ENCODE measurements around the gene PRDM2. TPM values are rescaled to one million over a fixed set of nuclear protein-coding genes. Genes with fewer than 3 reads are reported as not detected.
A peak's percentile ranks its signal among the peaks of the same experiment; 100 is the strongest.

Gene PRDM2
- total RNA-seq, 2 donors from 2014 or later = 43.0 to 45.4 TPM

DNA sequence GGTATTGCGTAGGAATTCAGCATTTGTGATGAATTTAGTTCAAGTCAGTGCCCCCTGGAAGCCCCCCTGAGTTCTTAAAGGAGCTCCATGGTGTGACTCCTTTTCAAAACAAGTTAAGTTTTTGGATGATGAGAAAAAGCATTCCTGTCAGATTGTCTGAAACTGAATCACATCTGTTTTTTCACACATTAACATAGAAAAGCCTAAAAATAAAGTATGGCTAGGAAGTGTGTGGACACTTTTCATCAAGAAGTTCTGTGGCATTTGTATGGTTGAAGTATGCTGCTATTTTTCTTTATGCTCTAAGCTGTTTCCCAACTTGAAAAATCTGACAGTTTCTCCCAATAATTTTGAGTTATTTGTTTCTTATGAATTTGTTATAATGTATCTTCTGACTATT lies 33.7 kb downstream of the PRDM2 start:
- TF ChIP-seq, protein P1, sequence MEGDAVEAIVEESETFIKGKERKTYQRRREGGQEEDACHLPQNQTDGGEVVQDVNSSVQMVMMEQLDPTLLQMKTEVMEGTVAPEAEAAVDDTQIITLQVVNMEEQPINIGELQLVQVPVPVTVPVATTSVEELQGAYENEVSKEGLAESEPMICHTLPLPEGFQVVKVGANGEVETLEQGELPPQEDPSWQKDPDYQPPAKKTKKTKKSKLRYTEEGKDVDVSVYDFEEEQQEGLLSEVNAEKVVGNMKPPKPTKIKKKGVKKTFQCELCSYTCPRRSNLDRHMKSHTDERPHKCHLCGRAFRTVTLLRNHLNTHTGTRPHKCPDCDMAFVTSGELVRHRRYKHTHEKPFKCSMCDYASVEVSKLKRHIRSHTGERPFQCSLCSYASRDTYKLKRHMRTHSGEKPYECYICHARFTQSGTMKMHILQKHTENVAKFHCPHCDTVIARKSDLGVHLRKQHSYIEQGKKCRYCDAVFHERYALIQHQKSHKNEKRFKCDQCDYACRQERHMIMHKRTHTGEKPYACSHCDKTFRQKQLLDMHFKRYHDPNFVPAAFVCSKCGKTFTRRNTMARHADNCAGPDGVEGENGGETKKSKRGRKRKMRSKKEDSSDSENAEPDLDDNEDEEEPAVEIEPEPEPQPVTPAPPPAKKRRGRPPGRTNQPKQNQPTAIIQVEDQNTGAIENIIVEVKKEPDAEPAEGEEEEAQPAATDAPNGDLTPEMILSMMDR (IDR thresholded peaks at IDR 0.05) = no peak
- Histone ChIP-seq H3K27ac (peak overlapping the region in 1 of 2 donors; percentile 54), H3K36me3 (no peaks in the 10 kb centered on the region), H3K4me3 (peak overlapping the region; percentile 41), H3K4me1 (ENCODE audit: control insufficient read depth in 1 of 2, low read depth in 2 of 2) (peaks cover 15 to 39% of the 10 kb centered on the region in 2 donors), H3K9me3 (no peaks in the 10 kb centered on the region), H3K27me3 (replicated peaks; ENCODE audit: insufficient read depth) (no peaks in the 10 kb centered on the region)
- ATAC-seq (ENCODE audit: insufficient number of reproducible peaks, low FRiP score, low read depth) = no peak
- no peak for DNase-seq (ENCODE audit: low spot score)

DNA sequence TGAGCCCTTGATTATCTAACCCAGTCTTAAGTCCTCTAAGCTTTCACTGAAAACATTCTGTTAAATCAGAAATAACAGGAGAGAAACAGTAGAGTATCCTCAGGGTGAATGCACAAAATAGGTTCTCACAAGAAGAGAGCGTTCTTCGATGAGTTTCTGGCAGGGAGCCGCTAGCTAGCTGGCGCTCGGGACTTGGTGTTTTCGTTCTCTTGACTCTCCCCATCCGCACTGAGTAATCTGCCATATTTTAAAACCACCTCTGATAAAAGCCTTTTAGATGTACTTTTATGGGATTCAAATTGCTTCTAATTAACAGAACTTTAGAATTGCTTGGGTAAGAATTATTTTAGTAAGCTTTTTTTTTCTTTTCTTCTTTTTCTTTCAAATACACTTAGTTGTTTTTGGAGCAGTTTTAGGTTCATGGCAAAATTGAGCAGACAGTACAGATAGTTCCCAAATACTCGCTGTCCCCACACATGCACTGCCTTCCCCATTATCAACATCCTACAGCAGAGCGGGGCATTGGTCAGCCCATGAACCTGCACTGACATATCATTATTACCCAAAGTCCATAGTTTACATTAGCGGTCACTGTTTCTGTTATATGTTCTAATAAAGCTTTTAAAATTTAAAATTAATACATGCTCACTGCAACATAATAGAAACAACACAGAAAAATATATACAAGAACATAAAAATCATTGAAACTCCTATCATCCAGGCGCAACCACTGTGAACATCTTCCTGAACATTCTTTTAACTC lies 35.4 kb downstream of the PRDM2 start:
- no peak overlapping the region for H3K4me3 ChIP-seq
- ATAC-seq (ENCODE audit: insufficient number of reproducible peaks, low FRiP score, low read depth) = no peak
- H3K4me1 ChIP-seq (ENCODE audit: control insufficient read depth in 1 of 2, low read depth in 2 of 2) = peaks cover 15 to 39% of the 10 kb centered on the region in 2 donors
- TF ChIP-seq, protein P1 (IDR thresholded peaks at IDR 0.05) = no peak
- no peak overlapping the region for H3K27ac ChIP-seq
- no peaks in the 10 kb centered on the region for H3K27me3 ChIP-seq (replicated peaks; ENCODE audit: insufficient read depth)
- no peaks in the 10 kb centered on the region for H3K36me3 ChIP-seq
- no peaks in the 10 kb centered on the region for H3K9me3 ChIP-seq
- no peak for DNase-seq (ENCODE audit: low spot score)

DNA sequence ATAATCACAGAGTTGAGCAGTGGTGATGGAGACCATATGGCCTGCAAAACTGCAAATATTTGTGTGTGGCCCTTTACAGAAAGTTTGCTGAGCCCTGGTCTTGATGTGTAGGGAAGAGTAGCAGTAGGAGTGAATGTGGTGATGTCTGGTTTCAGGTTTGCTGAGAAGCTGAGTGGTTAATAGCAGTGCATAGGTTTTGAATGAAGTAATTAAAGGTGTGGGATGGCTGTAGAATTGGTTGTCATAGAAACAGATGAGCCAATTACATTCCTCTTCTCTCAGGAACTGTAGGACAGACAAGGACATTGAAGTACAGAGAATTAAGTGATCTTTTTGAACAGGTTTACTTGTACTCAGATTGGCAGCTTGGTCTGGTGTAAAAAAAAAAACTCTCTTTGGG lies 37.4 kb downstream of the PRDM2 start:
- no peak for ATAC-seq (ENCODE audit: insufficient number of reproducible peaks, low FRiP score, low read depth)
- no peak overlapping the region for H3K4me3 ChIP-seq
- TF ChIP-seq, protein P1 (IDR thresholded peaks at IDR 0.05) = no peak
- no peak for DNase-seq (ENCODE audit: low spot score)
- no peaks in the 10 kb centered on the region for H3K27me3 ChIP-seq (replicated peaks; ENCODE audit: insufficient read depth)
- peaks cover 9 to 28% of the 10 kb centered on the region in 2 donors for H3K4me1 ChIP-seq (ENCODE audit: control insufficient read depth in 1 of 2, low read depth in 2 of 2)
- no peak overlapping the region for H3K27ac ChIP-seq
- no peaks in the 10 kb centered on the region for H3K36me3 ChIP-seq
- H3K9me3 ChIP-seq = no peaks in the 10 kb centered on the region

DNA sequence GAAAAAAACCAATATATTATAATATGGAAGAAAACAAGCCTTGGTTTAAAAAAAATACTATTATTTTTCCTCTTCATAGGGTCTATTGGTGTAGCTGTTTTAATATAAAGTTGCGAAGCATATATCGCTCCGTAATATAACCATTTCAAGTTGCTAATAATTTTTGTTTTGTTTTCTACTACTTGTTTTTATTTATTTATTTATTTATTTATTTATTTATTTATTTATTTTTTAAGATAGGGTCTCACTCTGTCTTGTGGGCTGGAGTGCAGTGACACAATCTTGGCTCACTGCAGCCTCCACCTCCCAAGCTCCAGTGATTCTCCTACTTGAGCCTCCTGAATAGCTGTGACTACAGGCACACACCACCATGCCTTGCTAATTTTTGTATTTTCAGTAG lies 46.4 kb downstream of the PRDM2 start:
- H3K27me3 ChIP-seq (replicated peaks; ENCODE audit: insufficient read depth) = no peaks in the 10 kb centered on the region
- no peaks in the 10 kb centered on the region for H3K9me3 ChIP-seq
- no peak overlapping the region for H3K4me3 ChIP-seq
- TF ChIP-seq, protein P1 (IDR thresholded peaks at IDR 0.05) = no peak
- ATAC-seq (ENCODE audit: insufficient number of reproducible peaks, low FRiP score, low read depth) (no peak), DNase-seq (ENCODE audit: low spot score) (no peak)
- no peaks in the 10 kb centered on the region for H3K36me3 ChIP-seq
- H3K4me1 ChIP-seq (ENCODE audit: control insufficient read depth in 1 of 2, low read depth in 2 of 2) = peaks cover 11 to 13% of the 10 kb centered on the region in 2 donors
- no peak overlapping the region for H3K27ac ChIP-seq

DNA sequence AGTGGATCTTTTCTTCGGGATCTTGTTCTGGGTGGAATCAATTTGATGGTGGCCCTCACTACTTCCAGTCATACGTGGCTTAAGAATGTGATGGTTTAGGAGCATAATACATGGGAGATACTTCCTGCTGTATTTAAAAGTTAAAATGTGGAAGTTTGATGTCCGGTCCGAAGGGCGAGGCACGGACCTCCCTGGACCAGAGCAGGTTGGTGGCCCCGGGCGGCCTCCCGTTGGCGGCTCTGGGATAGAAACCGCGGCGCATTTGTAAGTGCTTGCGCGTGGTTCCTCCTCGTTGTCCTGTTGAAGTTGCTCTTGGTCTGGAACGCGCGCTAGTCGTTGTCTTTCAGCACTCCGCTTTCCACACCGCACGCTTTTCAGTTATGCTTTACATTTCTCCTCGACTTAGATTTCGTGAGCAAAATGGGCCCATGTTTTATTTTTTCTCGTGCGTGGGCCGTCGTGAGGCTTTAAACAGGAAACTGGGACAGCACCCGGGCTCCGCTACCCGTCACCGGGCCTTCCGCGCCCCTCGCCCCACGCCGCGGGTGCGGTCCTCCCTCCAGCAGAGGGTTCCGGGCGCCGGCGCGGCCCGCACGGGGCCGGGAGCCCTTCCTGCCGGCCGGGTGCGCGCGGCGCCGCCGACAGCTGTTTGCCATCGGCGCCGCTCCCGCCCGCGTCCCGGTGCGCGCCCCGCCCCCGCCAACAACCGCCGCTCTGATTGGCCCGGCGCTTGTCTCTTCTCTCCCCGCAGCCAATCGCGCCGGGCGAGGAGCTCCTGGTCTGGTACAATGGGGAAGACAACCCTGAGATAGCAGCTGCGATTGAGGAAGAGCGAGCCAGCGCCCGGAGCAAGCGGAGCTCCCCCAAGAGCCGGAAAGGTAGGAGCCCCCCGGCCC lies 48.9 kb downstream of the PRDM2 start:
- Histone ChIP-seq H3K4me3 (peak overlapping the region; percentile 94), H3K9me3 (no peaks in the 10 kb centered on the region), H3K27ac (peak overlapping the region; percentile 93 to 95), H3K36me3 (no peaks in the 10 kb centered on the region), H3K27me3 (replicated peaks; ENCODE audit: insufficient read depth) (no peaks in the 10 kb centered on the region), H3K4me1 (ENCODE audit: control insufficient read depth in 1 of 2, low read depth in 2 of 2) (peaks cover 25 to 37% of the 10 kb centered on the region in 2 donors)
- peak; percentile 96 for DNase-seq (ENCODE audit: low spot score)
- TF ChIP-seq, protein P1 (IDR thresholded peaks at IDR 0.05) = no peak
- ATAC-seq (ENCODE audit: insufficient number of reproducible peaks, low FRiP score, low read depth) = peak; percentile 97

Measured in thoracic aorta (tissue), 2 donors.